K562 (cell line): ENCODE results near the gene TUBE1. TPM values are rescaled to one million over a fixed set of nuclear protein-coding genes. Genes with fewer than 3 reads are reported as not detected.

Experiments
- ATAC-seq: fragments of 200-7000 bp; cut with Tn5 transposase; 3 replicates; pipeline ENCODE4 v1.9.1; 2020; ENCODE audit warnings: moderate library complexity
- BruUV-seq: library from RNA; stranded (reverse); fragments of 400-500 nt; replicated peaks from 2 replicates; lab custom pipeline; 2021; lab: Mats Ljungman, UMichigan
- CTCF ChIA-PET: fragments of 300-600 bp; formaldehyde crosslinking; extraction: SDS; loops from one replicate; lab custom pipeline; 2021; ENCODE audit warnings: low intra/inter-chr PET ratio; lab: Yijun Ruan, JAX
- POLR2A ChIA-PET: fragments of 300-600, 350-650 bp; sonication (Branson Sonifier 250); formaldehyde crosslinking; extraction: SDS; loops from one replicate; lab custom pipeline; 2021; ENCODE audit warnings: antibody characterized with exemption, inconsistent platforms; lab: Yijun Ruan, JAX
- DNase-seq, 4 experiments: peaks; one replicate each; pipeline versions ENCODE4 v3.0.0 to v3.0.0-alpha.2; 2011 to 2018; ENCODE audit warnings: low spot score in 3 of 4, mixed read lengths in 3 of 4; ENCODE audit errors: extremely low read depth in 1 of 4
- FAIRE-seq: peaks from 2 replicates; lab custom pipeline; 2011; peaks lifted over from hg19 to GRCh38; lab: Jason Lieb, UNC
- H2AFZ ChIP-seq: 2 replicates; pipeline ENCODE4 v1.6.0; 2011; ENCODE audit warnings: low read depth, low read length, control low read depth, inconsistent platforms
- H3K27ac ChIP-seq: fragments of 200-600 bp; 3 replicates; pipeline ENCODE4 v1.8.0; 2011; ENCODE audit warnings: low read depth, mild to moderate bottlenecking, control low read depth, inconsistent platforms, low read length, moderate library complexity, mixed read lengths; ENCODE audit errors: extremely low read depth
- H3K27me3 ChIP-seq, 2 experiments: fragments of 300-600 bp in 1 of 2; 2 replicates in 1 of 2; 3 replicates in 1 of 2; pipeline versions ENCODE4 v1.6.0 to v1.8.0; 2011; ENCODE audit warnings: inconsistent platforms in 2 of 2, low read length in 2 of 2, mild to moderate bottlenecking in 1 of 2, mixed read lengths in 1 of 2, moderate library complexity in 1 of 2; ENCODE audit not compliant: control insufficient read depth in 2 of 2, insufficient read depth in 2 of 2
- H3K36me3 ChIP-seq: fragments of 300-600 bp; 3 replicates; pipeline ENCODE4 v1.8.0; 2011; ENCODE audit warnings: mild to moderate bottlenecking, low read length, inconsistent platforms; ENCODE audit not compliant: control insufficient read depth, insufficient read depth
- H3K4me1 ChIP-seq, 2 experiments: fragments of 200-600 bp in 1 of 2; replicated peaks in 1 of 2; 2 replicates in 1 of 2; 3 replicates in 1 of 2; pipeline versions ENCODE4 v1.5.1 to v1.8.0; 2011; ENCODE audit warnings: inconsistent platforms in 2 of 2, low read length in 2 of 2, mild to moderate bottlenecking in 1 of 2, mixed read lengths in 1 of 2, moderate library complexity in 1 of 2; ENCODE audit not compliant: control insufficient read depth in 2 of 2, insufficient read depth in 2 of 2
- H3K4me2 ChIP-seq: 2 replicates; pipeline ENCODE4 v1.6.1; 2011; ENCODE audit warnings: low read length, control low read depth, inconsistent platforms, mixed read lengths; ENCODE audit not compliant: insufficient read depth
- H3K4me3 ChIP-seq: fragments of 200-600 bp; sonication (generic), shearing (Covaris generic); 2 replicates; pipeline ENCODE4 v1.5.1; 2016; ENCODE audit warnings: control low read depth, inconsistent platforms
- H3K79me2 ChIP-seq: fragments of 200-600 bp; 3 replicates; pipeline ENCODE4 v1.8.0; 2011; ENCODE audit warnings: low read length, inconsistent platforms; ENCODE audit not compliant: control insufficient read depth, insufficient read depth
- H3K9ac ChIP-seq, 2 experiments: 2 replicates each; pipeline versions ENCODE4 v1.6.0 to v1.6.1; 2011; ENCODE audit warnings: low read depth in 2 of 2, low read length in 2 of 2, control low read depth in 1 of 2, inconsistent platforms in 1 of 2, mild to moderate bottlenecking in 1 of 2, mixed read lengths in 1 of 2; ENCODE audit not compliant: insufficient read depth in 1 of 2
- H3K9me1 ChIP-seq: one replicate; pipeline ENCODE4 v1.6.0; 2011; ENCODE audit warnings: inconsistent platforms, mild to moderate bottlenecking, low read length, moderate library complexity; ENCODE audit not compliant: control insufficient read depth, insufficient read depth
- H3K9me3 ChIP-seq: replicated peaks from 2 replicates; pipeline ENCODE4 v1.5.1; 2011; ENCODE audit warnings: low read depth, low read length, inconsistent platforms; ENCODE audit not compliant: control insufficient read depth, insufficient read depth
- H4K20me1 ChIP-seq: replicated peaks from 2 replicates; pipeline ENCODE4 v1.6.1; 2011; ENCODE audit warnings: low read length, inconsistent platforms, mixed read lengths; ENCODE audit not compliant: control insufficient read depth, insufficient read depth
- ARID2 ChIP-seq: fragments of 450-650 bp; IDR thresholded peaks from 2 replicates; pipeline ENCODE4 v1.6.1; 2017; ENCODE audit warnings: antibody characterized with exemption, mild to moderate bottlenecking
- BMI1 ChIP-seq: fragments of 150-350 bp; IDR thresholded peaks from 2 replicates; pipeline ENCODE4 v1.6.1; 2014; ENCODE audit warnings: low read length
- BRCA1 ChIP-seq, 2 experiments: fragments of 450-650 bp in 1 of 2; sonication (generic) in 1 of 2; formaldehyde crosslinking in 1 of 2; IDR thresholded peaks; 2 replicates each; pipeline versions ENCODE4 v1.5.0 to v1.6.1; 2017 to 2020; ENCODE audit warnings: mild to moderate bottlenecking in 1 of 2, missing genetic modification reagents in 1 of 2
- HOXB6 ChIP-seq: fragments of 250-450 bp; sonication (Bioruptor Pico); IDR thresholded peaks from 2 replicates; pipeline ENCODE4 v1.5.1; 2022; ENCODE audit warnings: mild to moderate bottlenecking, borderline replicate concordance
- MCM2 ChIP-seq: fragments of 450-650 bp; IDR thresholded peaks from 2 replicates; pipeline ENCODE4 v1.6.1; 2017; ENCODE audit warnings: low read depth, mild to moderate bottlenecking
- RBBP5 ChIP-seq: fragments of 200-600 bp; sonication (generic); IDR thresholded peaks from 2 replicates; pipeline ENCODE4 v1.6.1; 2012; ENCODE audit warnings: borderline replicate concordance, mild to moderate bottlenecking, low read length, control low read depth, inconsistent platforms; ENCODE audit not compliant: insufficient read depth, poor library complexity, severe bottlenecking
- ZKSCAN8 ChIP-seq: fragments of 200-800 bp; sonication (Bioruptor generic); IDR thresholded peaks from 2 replicates; pipeline ENCODE4 v1.6.1; 2016; ENCODE audit warnings: missing genetic modification characterization, missing compliant biosample characterization
- ZSCAN32 ChIP-seq: fragments of 450-650 bp; formaldehyde crosslinking; IDR thresholded peaks from 2 replicates; pipeline ENCODE4 v1.4.0; 2020; ENCODE audit warnings: mild to moderate bottlenecking, moderate library complexity
- WGBS: fragments of 100-300 bp; shearing (Covaris generic); methylation state at CpG from one replicate; pipeline ENCODE4 v1.1.6; 2016; ENCODE audit warnings: low coverage, mixed read lengths; ENCODE audit not compliant: insufficient coverage; ENCODE audit errors: missing lambda C conversion rate; 5-methylcytosine and 5-hydroxymethylcytosine counted together
- in situ Hi-C: fragments of 300-500 bp; cut with MboI; formaldehyde crosslinking; loops from 4 replicates; pipeline ENCODE4 v1.15.0; 2018; ENCODE audit warnings: inconsistent platforms, mixed read lengths
- intact Hi-C: fragments of 100-400 bp; cut with micrococcal nuclease; formaldehyde crosslinking; loops from 2 replicates; pipeline ENCODE4 v1.14.2; 2022
- polyA plus RNA-seq, 8 experiments: library from polyadenylated mRNA; depleted of rRNA in 4 of 8; stranded (reverse) in 5 of 8; unstranded in 3 of 8; fragments of >200 nt; fragmentation: Nextera tagmentation in 2 of 8; fragmentation: Illumina TruSeq in 1 of 8; extraction: Ambion mirVana in 2 of 8; extraction: Trizol in 1 of 8; gene quantifications; 2 replicates each; pipeline versions ENCODE4 v1.2.1 to v1.2.3, GENCODE V29; 2011 to 2014; ENCODE audit warnings: inconsistent platforms in 1 of 8, missing spikeins in 1 of 8
- total RNA-seq, 7 experiments: library from RNA; depleted of rRNA in 6 of 7; stranded (reverse); fragments of >200 nt in 6 of 7; fragmentation: Illumina TruSeq in 2 of 7; extraction: Trizol in 2 of 7; gene quantifications; 2 replicates each; pipeline versions ENCODE4 v1.2.1 to v1.2.3, GENCODE V29; 2011 to 2021; ENCODE audit warnings: low replicate concordance in 1 of 7

The TUBE1 gene
- total and polyA plus RNA-seq, 9 of the 15 experiments (the other 6 are each of a cell fraction or from before 2014, with no cell fraction given), result 18.9 to 58.4 (median 30.8) TPM

DNA sequence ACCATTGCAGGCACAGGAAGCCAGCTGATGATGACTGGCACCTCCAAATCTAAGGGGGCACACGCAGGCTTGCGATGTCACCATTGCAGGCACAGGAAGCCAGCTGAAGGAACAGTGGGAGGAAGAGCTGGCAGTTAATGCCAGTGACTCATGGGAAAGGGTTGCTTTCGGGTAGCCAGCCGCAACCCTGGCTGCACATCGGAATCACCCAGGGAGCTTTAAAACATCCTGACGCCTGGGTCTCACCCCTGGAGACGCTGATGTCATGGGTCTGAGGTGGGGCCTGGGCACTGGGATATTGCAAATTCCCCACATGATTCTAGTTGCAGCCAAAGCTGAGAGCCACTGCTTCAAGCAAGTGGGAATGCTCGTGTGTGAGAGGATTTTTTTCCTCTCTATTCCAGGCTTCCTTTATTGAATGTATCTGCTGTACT is 49.5 kb downstream of the TUBE1 start:
- Histone ChIP-seq H4K20me1 (no peaks in the 10 kb centered on the region; the same call in 1 of the 2 replicates), H2AFZ (no peak overlapping the region), H3K27ac (no peak overlapping the region), H3K27me3 (peaks cover 22 to 41% of the 10 kb centered on the region in 2 experiments), H3K4me2 (no peak overlapping the region), H3K9me3 (no peaks in the 10 kb centered on the region; the same call in 1 of the 2 replicates), H3K4me3 (no peak overlapping the region), H3K4me1 (no peaks in the 10 kb centered on the region), H3K9ac (no peak overlapping the region), H3K36me3 (no peaks in the 10 kb centered on the region), H3K79me2 (no peaks in the 10 kb centered on the region), H3K9me1 (no peaks in the 10 kb centered on the region)
- 4% methylated on average over 8 of the region's 8 CpGs for WGBS
- ChIA-PET CTCF (no interaction called here), POLR2A (interaction anchor here (0.6 kb wide), 1 partner anchor 316 kb away, joined by 3 read pairs; no protein-coding TSS in a partner anchor)
- TF ChIP-seq BMI1, result no peak
- no peak for TF ChIP-seq ZKSCAN8 (CRISPR knock-in tag)
- no peak for TF ChIP-seq ARID2
- no peak for TF ChIP-seq HOXB6 (CRISPR knock-in tag)
- TF ChIP-seq MCM2, result no peak
- TF ChIP-seq RBBP5, result no peak
- no peak for TF ChIP-seq BRCA1 (IDR thresholded peaks at IDR 0.05)
- no peak for TF ChIP-seq BRCA1 (CRISPR knock-in tag; IDR thresholded peaks at IDR 0.05)
- no peak for TF ChIP-seq ZSCAN32 (CRISPR knock-in tag)
- no TSS peak for BruUV-seq
- no peak for ATAC-seq
- FAIRE-seq, result no peak
- in situ Hi-C loops, result no loop called here
- intact Hi-C loops, result no loop called here
- no peak for DNase-seq
